HL-60/S4 treated with phorbol 12-myristate 13-acetate at 8.2 ng/mL for 4 days and 3 days (cell line): Measurements from ENCODE around the gene S1PR2.
"Not testable (repeated sequence)": the region's sequence is repeated elsewhere in the genome, so short reads cannot be mapped to it uniquely, and the experiment has no call there.

Experiments used
- in situ Hi-C: fragments of 300-500 bp; cut with MboI; formaldehyde crosslinking; loops from 2 replicates; pipeline ENCODE4 v1.15.0; 2022; ENCODE audit warnings: low sequenced_read_pairs

Gene S1PR2

GRCh38 chr19:10226376-10227025 lies 4.6 kb downstream of the S1PR2 start:
- in situ Hi-C loops = loop anchor here (25.0 kb wide), 1 partner anchor 289 kb away; the partner anchor contains the start of gene OLFM2

- in situ Hi-C loops = loop anchor here (25.0 kb wide), 1 partner anchor 289 kb away; the partner anchor contains the start of gene OLFM2
Measured at GRCh38 chr19:10226021-10226375, 5.1 kb downstream of the S1PR2 start.

GRCh38 chr19:10224337-10224736 lies 6.8 kb downstream of the S1PR2 start:
- in situ Hi-C loops = no loop called here

DNA sequence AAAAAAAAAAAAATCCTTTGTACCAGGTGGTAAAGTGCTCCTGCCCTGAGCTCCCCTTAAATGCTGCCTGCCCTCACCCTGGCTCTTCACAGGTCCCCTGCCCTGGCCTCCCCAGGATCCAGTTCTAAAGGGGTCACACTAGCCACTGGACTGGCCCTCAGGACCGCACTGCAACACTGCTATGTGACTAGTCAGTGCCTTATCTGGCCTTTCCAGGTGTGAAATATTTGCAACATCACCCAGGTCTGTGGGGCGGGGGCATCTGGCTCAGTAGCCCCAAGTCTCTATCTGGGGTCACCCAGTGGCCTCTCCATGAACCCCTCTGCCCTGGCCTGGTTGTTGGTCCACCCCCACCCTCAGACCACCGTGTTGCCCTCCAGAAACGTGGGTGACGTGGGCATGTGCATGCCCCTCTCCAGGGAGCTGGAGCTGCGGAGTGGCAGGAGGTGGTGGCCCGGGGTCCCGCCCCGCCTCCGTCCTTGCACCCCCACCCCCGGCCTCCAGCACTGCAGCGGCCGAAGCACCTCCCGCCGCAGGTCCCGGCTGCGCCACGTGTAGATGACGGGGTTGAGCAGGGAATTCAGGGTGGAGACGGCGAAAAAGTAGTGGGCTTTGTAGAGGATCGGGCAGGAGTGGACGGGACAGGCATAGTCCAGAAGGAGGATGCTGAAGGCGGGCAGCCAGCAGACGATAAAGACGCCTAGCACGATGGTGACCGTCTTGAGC lies 7.5 kb downstream of the S1PR2 start:
- in situ Hi-C loops = no loop called here

- in situ Hi-C loops = no loop called here
Measured at GRCh38 chr19:10222201-10222890, 8.8 kb downstream of the S1PR2 start.

- in situ Hi-C loops = no loop called here
Measured at GRCh38 chr19:10220695-10221094, 10.4 kb downstream of the S1PR2 start.

GRCh38 chr19:10219678-10220077 lies 11.5 kb downstream of the S1PR2 start:
- in situ Hi-C loops = no loop called here

DNA sequence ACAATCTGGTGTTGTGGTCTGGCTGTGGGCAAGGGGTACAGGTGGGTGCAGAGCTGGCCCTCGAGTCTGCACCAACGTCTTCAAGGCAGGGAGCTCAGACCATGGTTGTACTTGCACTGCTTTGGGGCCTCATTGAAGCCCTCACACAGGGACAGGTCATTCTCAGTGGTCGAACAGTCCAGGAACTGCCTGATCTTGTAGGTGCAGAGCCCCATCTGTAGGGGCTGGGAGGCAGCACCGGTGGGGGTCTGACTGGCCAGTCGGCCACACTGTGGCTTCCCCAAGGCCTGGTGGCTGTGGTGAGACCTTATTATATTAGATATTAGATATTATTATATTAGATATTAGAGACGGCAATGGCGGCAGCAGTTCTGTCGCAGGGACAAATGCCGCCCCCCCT lies 14.0 kb downstream of the S1PR2 start:
- in situ Hi-C loops = no loop called here

- in situ Hi-C loops = no loop called here
Measured at GRCh38 chr19:10214784-10215183, 16.3 kb downstream of the S1PR2 start.

GRCh38 chr19:10211691-10212090 lies 19.4 kb downstream of the S1PR2 start:
- in situ Hi-C loops = no loop called here

DNA sequence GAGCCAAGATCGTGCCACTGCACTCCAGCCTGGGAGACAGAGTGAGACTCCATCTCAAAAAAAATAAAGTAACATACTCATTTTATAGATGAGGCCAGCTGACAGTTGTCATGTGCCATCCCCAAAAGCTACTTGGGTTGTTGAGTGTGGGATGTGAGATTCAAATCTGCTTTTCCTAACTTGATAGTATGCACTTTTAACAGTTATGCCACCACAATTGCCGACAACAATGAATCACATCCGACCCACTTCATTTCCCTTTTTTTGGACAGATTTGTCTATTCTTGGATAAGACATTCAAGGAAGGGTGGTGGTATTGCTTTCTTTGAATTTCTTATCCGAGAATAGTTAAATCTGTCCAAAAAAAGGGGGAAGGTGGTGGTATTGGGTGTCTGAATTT lies 20.1 kb downstream of the S1PR2 start:
- in situ Hi-C loops = no loop called here

GRCh38 chr19:10209315-10209714 lies 21.8 kb downstream of the S1PR2 start:
- in situ Hi-C loops = no loop called here

GRCh38 chr19:10207026-10207425 lies 24.1 kb downstream of the S1PR2 start:
- in situ Hi-C loops = no loop called here

DNA sequence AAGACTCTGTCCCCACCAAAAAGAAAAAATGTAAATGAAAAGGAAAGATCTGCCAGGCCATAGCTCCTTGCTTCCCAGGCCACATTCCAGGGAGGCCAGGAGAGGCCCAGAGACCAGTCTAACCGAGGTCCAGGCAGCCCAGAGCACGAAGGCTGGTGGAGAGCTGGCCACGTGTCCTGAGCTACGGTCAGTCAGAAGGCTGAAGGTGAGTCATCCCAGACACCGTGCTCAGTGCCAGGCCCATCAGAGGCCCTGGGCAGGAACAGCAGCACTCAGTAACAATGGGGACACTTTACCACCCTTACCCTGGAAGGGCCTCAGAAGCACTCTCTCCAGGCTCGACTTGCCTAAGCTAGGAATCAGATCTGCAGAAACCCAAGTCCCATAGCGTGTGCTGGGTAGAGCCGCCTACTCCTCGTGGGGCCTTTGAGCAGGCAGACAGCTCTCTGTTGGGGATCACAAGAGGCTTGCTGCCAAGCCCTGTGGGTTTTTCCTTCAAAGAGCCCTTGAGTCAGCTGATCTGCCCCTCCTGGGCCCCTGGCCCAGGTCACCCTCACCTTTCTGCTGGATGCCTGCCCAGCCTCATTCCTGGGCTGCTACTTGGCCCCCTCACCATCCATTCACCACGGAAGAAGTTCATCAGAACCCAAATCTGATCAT lies 24.8 kb downstream of the S1PR2 start:
- in situ Hi-C loops = no loop called here

GRCh38 chr19:10205636-10206035 lies 25.5 kb downstream of the S1PR2 start:
- in situ Hi-C loops = no loop called here

DNA sequence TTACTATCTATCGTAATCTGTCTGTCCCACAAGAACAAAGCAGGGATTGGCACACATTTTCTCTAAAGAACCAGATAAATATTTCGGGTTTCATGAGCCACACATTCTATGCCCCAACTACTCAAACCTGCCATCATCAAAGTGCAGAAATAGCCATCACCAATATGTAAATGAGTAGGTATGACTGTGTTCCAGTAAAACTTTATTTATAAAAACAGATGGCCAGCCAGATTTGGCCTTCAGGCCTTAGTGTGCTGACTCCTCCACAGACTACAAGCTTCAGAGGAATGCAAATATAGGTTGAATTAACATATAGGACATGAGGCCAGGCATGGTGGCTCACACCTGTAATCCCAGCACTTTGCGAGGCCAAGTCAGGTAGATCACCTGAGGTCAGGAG lies 27.4 kb downstream of the S1PR2 start:
- in situ Hi-C loops = no loop called here

GRCh38 chr19:10201176-10201575 lies 30.0 kb downstream of the S1PR2 start:
- in situ Hi-C loops = no loop called here

DNA sequence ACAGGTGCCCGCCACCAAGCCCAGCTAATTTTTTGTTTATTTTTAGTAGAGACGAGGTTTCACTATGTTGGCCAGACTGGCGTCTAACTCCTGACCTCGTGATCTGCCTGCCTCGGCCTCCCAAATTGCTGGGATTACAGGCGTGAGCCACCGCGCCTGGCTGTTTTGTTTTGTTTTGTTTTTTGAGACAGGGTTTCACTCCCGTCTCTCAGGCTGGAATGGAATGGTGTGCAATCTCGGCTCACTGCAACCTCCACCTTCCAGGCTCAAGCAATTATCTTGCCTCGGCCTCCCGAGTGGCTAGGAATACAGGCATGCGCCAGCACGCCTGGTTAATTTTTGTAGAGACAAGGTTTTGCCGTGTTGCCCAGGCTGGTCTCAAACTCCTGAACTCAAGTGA lies 31.0 kb downstream of the S1PR2 start:
- in situ Hi-C loops = not testable (repeated sequence)

DNA sequence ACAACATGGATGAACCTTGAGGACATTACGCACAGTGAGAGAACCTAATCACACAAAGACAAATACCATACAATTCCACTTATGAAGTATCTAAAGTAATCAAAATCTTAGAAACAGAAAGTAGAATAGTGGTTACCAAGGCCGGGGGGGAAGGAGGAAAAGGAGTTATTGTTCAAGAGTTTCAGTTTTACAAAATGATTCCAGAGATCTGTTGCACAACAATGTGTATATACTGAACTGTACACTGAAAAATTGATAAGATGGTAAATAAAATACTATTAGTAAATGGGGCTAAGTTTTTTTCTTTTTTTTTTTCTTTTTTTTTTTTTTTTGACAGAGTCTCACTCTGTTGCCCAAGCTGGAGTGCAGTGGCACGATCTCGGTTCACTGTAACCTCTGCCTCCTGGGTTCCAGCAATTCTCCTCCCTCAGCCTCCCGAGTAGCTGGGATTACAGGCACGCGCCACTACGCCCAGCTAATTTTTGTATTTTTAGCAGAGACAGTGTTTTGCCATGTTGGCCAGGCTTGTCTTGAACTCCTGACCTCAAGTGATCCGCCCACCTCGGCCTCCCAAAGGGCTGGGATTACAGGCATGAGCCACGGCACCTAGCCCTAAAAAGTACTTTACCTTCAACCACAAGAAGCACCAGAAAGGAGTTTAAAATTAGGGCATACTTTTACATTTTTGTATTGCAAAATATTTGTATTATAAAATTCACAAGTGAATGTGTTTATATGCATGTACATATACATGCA lies 32.1 kb downstream of the S1PR2 start:
- in situ Hi-C loops = not testable (repeated sequence)

GRCh38 chr19:10195199-10195519 lies 36.0 kb downstream of the S1PR2 start:
- in situ Hi-C loops = no loop called here
